A549 treated with dexamethasone at 1 μM for 4 hours (cell line): ENCODE results near the gene TNFSF18. TPM values are rescaled to one million over a fixed set of nuclear protein-coding genes. Genes with fewer than 3 reads are reported as not detected.

Experiments
- total RNA-seq: library from RNA; stranded (reverse); fragments of 200-300 nt; extraction: Qiagen RNA extraction; gene quantifications from 5 replicates; pipeline ENCODE4 v1.2.3, GENCODE V29; 2022

Gene TNFSF18
- total RNA-seq = not detected in 5 replicates

DNA sequence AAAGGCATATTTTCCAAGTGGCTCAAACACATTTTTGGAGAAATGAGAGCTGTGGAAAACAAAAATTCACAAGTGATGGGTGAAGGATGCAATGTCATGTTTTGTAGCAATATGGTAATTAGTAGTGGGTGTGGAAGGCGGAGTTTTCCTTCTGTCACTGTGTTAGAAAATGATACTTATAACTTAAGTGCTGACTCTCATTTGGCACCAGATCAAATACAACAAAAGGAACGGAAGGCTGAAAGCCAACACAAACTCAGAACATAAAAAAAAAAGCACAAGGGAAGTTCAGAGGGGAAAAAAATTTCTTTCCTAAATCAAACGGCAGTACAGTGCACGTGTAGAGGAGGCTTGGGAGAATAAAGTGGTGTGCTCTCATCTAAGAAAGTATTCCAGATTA is at the start of gene TNFSF18:
TSS of gene TNFSF18 (minus strand) at position 77 of the 400 bp plus-strand sequence. CDS start at position 32, 45 bp downstream.

Other genes with a start within 250 kb of the TNFSF18 start
- 0.02 to 0.09 TPM (median 0.08 TPM) in 3 of 5 replicates, not detected in the others for gene TNFSF4, start 156.4 kb upstream of the TNFSF18 start, total RNA-seq